NCI-H2107 (cell line): ENCODE data around the gene UBE4B.
A peak's percentile ranks its signal among the peaks of the same experiment; 100 is the strongest.
"Not testable (repeated sequence)": the region's sequence is repeated elsewhere in the genome, so short reads cannot be mapped to it uniquely, and the experiment has no call there.

Experiments used
- DNase-seq: peaks from one replicate; lab custom pipeline; 2025; lab: John Stamatoyannopoulos, UW

UBE4B gene

GRCh38 chr1:10032590-10033358 lies at the start of gene UBE4B:
UBE4B (plus strand) TSS chr1:10032958; CDS start chr1:10033671, 713 bp downstream.
- peak; percentile 21 for DNase-seq

DNA sequence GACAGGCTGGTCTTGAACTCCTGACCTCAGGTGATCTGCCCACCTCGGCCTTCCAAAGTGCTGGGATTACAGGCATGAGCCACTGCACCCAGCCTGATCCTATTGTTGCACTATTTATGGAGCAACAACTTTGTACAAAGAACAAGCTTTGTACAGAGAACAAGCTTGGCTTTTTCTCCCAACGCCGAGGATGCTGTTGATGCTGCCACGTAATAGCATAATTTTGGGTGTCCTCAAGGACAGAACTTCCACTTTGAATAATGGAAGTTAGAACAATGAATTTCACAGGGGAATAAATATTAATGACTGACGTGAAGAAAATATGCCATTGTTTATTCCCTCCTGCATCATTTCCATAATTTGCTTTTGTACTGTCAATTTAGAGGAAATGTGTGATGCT lies 48.5 kb upstream of the UBE4B start:
- no peak for DNase-seq

DNA sequence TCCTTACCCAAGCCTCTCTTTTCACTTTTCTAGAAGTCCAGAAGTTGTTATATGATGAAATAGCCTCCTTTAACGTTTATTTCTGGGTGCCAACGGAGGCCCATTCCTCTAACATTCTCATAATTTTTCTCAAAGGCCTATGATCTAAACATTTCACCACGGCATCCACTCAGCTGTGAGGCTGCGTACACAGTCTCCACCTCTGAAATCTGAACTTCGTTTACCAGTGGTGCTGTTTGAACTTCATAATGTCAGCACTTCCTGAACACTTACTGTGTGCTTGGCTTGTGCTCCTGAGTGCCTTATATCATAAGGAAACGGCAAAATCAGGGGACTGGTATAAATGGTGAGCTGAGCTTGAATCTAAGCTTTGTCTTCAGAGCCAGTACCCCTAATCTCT lies 47.8 kb upstream of the UBE4B start:
- no peak for DNase-seq

DNA sequence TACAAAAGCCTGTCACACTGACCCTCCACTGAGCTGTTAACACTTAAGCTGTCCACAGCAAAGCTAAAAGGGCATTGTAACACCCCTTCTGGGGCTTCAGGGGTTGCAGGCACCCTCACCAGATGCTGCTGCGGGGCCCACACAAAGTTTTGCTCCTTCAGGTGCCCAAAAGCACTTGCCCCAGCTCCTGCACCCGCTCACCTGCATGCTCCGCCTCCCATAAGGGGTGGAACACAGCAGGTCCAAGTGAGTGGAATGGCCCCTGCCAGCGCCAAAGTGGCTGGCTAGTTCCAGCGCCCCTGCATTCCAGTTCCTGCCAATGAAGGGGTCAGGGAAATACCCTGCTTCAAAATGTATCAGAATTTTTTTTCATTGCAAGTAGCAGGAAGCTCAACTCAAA lies 43.0 kb upstream of the UBE4B start:
- DNase-seq = no peak

DNA sequence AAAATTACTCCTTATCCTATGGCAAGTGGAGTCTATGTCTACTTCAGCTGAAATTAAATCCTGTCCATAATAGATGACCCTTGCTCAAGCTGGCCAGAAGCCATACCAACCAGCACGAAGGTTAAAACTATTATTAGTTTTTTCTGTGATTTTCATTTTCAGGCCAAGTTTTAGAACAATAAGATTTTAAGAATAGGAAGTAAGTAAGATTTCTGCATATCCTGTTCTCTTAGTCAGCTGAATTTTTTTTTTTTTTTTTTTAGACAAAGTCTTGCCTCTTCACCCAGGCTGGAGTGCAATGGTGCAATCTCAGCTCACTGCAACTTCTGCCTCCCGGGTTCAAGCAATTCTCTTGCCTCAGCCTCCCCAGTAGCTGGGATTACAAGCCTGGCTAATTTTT lies 41.8 kb upstream of the UBE4B start:
- no peak for DNase-seq

GRCh38 chr1:9992910-9993309 lies 39.8 kb upstream of the UBE4B start:
- DNase-seq = no peak

DNA sequence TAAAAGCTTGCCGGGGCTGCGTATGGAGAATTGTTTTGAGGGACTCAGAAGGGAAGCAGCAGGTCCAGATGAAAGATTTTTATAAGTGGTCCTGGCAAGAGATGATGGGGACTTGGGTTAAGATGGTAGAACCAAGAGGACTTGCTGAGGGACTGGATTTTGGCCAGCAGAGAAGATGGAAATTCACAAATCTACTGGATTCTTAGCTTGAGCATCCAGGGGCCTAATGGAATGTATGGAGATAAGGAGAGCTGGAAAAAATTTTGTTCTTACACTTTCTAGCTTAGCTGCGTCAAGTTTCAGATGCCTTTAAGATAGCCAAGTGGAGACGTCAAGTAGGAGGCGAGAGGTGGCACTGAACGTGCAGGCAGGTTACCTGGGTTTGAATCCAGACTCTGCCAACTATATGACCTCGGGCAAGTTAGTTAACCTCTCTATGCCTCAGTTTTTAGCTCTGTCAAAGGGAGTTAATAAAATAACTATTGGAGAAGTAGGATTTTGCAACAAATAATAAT lies 39.1 kb upstream of the UBE4B start:
- no peak for DNase-seq

GRCh38 chr1:9996624-9997582 lies 35.9 kb upstream of the UBE4B start, which contains the start of gene RBP7:
RBP7 (plus strand) TSS chr1:9997228; CDS start chr1:9997259, 31 bp downstream.
- DNase-seq = no peak

DNA sequence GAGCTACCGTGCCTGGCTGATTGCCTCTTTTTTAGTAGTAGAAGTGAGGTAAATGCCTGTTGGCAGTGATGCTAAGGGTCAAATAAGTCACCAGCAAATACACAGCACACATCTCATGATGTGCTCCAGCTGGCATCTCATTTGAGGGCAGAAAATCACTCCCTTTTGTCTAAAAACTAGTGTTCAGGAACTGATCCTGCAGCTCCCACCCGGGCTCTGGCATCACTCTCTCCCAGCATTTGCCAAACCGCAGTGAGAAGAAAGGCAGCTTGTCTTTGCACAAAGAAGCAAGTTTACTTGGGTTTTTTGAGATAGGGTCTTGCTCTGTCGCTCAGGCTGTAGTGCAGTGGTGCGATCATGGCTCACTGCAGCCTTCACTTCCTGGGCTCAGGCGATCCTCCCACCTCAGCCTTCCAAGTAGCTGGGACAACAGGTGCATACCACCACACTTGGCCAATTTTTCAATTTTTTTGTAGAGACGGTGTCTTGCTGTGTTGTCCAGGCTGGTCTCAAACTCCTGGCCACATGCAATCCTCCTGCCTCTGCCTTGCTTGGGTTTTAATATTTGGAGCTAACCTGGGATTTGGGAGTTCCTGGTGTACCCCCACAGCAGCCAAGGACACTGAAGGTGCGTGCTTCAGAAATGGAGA lies 31.6 kb upstream of the UBE4B start:
- DNase-seq = no peak

- DNase-seq = not testable (repeated sequence)
Observed at GRCh38 chr1:10005248-10005647, 27.5 kb upstream of the UBE4B start.

- DNase-seq = no peak
Observed at GRCh38 chr1:10007169-10007568, 25.6 kb upstream of the UBE4B start.

DNA sequence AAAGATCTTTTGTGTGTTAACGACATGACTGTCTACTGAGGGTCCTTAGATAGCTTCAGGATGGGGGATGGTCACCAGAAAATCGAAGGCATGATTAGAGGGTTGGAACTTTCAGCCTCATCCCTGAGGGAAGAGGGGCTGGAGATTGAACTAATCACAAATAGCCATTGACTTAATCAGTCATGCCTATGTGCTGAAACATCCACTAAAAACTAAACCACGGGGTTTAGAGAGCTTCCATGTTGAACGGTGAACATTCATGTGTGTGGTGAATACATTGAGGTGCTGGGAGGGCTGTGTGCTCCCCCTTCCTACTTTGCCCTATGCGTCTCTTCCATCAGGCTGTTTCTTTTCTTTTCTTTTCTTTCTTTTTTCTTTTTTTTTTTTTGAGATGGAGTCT lies 18.7 kb upstream of the UBE4B start:
- no peak for DNase-seq

GRCh38 chr1:10019561-10019960 lies 13.2 kb upstream of the UBE4B start:
- DNase-seq = no peak

GRCh38 chr1:10020086-10020485 lies 12.7 kb upstream of the UBE4B start:
- no peak for DNase-seq

- DNase-seq = not testable (repeated sequence)
Observed at GRCh38 chr1:10020678-10021077, 12.1 kb upstream of the UBE4B start.

GRCh38 chr1:10021992-10022391 lies 10.8 kb upstream of the UBE4B start:
- DNase-seq = not testable (repeated sequence)

- DNase-seq = no peak
Observed at GRCh38 chr1:10022656-10023055, 10.1 kb upstream of the UBE4B start.

GRCh38 chr1:10025354-10025753 lies 7.4 kb upstream of the UBE4B start:
- no peak for DNase-seq

DNA sequence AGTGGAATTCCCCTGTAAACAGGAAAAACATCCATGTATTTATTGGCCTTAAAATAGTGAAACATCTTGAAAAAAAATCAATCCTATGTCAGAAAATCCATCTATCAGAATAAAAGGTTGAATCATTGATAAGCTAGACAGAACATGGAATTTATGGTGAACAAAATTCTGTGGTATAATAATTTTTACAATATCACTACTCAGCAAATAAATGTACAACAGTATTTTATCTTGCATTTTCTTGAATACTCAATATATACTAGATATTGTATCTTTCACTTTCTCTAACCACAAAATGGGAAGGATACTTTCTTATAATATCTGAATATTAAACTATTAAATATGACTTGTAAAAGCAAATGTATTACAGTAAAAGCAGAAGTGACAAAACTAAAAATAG lies 5.7 kb upstream of the UBE4B start:
- DNase-seq = no peak

DNA sequence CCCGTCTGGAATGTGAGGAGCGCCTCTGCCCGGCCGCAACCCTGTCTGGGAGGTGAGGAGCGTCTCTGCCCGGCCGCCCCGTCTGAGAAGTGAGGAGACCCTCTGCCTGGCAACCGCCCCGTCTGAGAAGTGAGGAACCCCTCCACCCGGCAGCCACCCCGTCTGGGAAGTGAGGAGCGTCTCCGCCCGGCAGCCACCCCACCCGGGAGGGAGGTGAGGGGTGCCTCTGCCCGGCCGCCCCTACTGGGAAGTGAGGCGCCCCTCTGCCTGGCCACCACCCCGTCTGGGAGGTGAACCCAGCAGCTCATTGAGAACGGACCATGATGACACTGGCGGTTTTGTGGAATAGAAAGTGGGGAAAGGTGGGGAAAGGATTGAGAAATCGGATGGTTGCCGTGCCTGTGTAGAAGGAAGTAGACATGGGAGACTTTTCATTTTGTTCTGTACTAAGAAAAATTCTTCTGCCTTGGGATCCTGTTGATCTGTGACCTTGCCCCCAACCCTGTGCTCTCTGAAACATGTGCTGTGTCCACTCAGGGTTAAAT lies 3.7 kb upstream of the UBE4B start:
- DNase-seq = not testable (repeated sequence)

- no peak for DNase-seq
Observed at GRCh38 chr1:10031461-10031860, 1.3 kb upstream of the UBE4B start.

GRCh38 chr1:10033359-10033845 lies 644 bp downstream of the UBE4B start:
- no peak for DNase-seq
